ENCODE results near the gene IWS1.

DNA sequence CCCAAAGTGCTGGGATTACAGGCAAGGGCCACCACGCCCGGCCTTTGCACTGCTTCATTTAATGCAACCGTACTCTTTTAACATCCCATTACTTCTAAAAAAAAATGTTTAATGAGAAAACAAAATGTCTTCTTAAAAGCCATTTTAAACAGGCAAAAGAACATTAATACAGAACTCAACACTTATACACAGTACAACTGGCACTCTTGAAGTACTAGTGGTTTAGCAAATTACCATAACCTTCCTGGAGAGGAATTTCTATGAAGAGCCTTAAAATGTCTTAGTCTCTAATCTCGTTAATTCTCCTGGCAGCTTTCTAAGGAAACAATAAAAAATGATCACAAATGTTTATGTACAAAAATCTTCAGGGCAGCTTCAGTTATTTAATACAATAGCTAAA lies 5.9 kb downstream of the IWS1 start:
- TF ChIP-seq GATA2 (IDR thresholded peaks at IDR 0.05; ENCODE audit: low read depth, low read length): no peak
- no peak for TF ChIP-seq GATA3 (IDR thresholded peaks at IDR 0.05; ENCODE audit: low read depth, low read length)
